Duodenal mucosa (tissue), 2 donors: Measurements from ENCODE around the gene SGCD.
"Not testable (repeated sequence)": the region's sequence is repeated elsewhere in the genome, so short reads cannot be mapped to it uniquely, and the experiment has no call there.

Experiments
- H3K27ac ChIP-seq: one replicate; pipeline ENCODE4 v1.7.0; 2013; ENCODE audit warnings: low read depth, low read length
- H3K27me3 ChIP-seq, 2 donors: one replicate each; pipeline ENCODE4 v1.7.0; 2013; ENCODE audit warnings: low read length in 2 of 2, control low read depth in 1 of 2; ENCODE audit not compliant: insufficient read depth in 2 of 2, control insufficient read depth in 1 of 2
- H3K36me3 ChIP-seq, 2 donors: one replicate each; pipeline ENCODE4 v1.7.0; 2013; ENCODE audit warnings: low read length in 2 of 2, control low read depth in 1 of 2; ENCODE audit not compliant: insufficient read depth in 2 of 2, control insufficient read depth in 1 of 2
- H3K4me1 ChIP-seq, 2 donors: one replicate each; pipeline ENCODE4 v1.7.0; 2013; ENCODE audit warnings: low read length in 2 of 2, control low read depth in 1 of 2; ENCODE audit not compliant: insufficient read depth in 2 of 2, control insufficient read depth in 1 of 2
- H3K4me3 ChIP-seq, 2 donors: one replicate each; pipeline ENCODE4 v1.7.0; 2013; ENCODE audit warnings: low read length in 2 of 2, low read depth in 1 of 2
- H3K9ac ChIP-seq, 2 donors: one replicate each; pipeline ENCODE4 v1.7.0; 2013; ENCODE audit warnings: low read length in 2 of 2, low read depth in 1 of 2
- H3K9me3 ChIP-seq, 2 donors: one replicate each; pipeline ENCODE4 v1.7.0; 2013; ENCODE audit warnings: low read length in 2 of 2, control low read depth in 1 of 2; ENCODE audit not compliant: control insufficient read depth in 1 of 2

Gene SGCD

DNA sequence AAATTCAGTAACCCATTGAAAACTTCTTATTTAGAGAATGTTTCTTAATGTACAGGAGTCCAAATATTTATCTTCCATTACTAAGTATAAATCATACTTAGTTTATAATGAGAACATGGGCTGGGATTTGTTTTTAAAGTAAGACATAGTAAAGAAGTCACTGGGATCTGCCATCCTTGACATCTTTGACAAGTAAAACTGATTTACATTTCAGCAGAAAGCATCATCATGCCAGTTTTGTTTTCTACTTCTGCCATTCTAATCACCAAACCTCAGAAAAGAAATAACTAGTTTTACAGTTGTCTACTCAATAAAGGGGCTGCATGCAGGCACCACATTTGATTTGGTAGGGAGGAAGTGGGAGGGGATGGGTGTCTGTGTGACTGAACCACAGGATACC is 301.5 kb downstream of the SGCD start:
- H3K4me1 ChIP-seq, result no peaks in the 10 kb centered on the region
- H3K36me3 ChIP-seq, result no peaks in the 10 kb centered on the region
- H3K9ac ChIP-seq, result no peak overlapping the region
- H3K27me3 ChIP-seq, result no peaks in the 10 kb centered on the region
- no peak overlapping the region for H3K4me3 ChIP-seq
- H3K9me3 ChIP-seq, result no peaks in the 10 kb centered on the region
- H3K27ac ChIP-seq, result no peak overlapping the region

DNA sequence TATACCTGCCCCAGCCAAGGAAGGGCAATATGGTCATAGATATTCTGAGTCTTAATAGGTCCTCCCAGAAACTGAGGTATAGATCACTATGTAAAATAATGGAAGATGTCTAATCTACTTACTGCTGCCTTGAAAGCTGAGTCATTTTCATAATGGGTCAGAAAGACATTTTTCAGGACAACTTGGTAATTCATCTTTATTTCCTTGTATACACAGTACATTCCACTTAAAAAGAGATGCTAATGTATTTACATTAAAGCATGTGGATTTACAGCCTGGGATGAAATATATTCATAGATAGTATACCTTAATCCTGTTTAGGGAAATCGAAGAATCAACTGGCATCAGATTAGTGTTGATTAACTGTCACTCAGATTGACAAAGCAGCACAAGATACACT is 304.0 kb downstream of the SGCD start:
- H3K4me3 ChIP-seq, result no peak overlapping the region

DNA sequence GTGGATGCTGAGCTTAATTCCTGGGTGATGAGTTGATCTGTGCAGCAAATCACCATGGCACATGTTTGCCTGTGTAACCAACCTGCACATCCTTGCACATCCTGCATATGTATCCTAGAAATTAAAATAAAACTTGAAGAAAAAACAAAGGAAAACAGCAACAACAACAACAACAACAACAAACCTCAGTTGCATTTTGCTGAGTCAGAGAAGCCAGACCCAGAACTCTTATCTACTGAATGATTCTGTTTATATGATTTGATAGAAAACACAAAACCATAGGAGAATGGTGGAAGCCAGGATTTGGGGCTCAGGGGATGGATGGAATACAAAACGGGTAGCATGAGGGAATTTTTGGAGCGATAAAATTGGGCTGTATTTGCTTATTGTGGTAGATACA is 307.3 kb downstream of the SGCD start:
- H3K4me1 ChIP-seq, result no peaks in the 10 kb centered on the region
- no peak overlapping the region for H3K9ac ChIP-seq
- no peaks in the 10 kb centered on the region for H3K27me3 ChIP-seq
- no peaks in the 10 kb centered on the region for H3K36me3 ChIP-seq
- H3K4me3 ChIP-seq, result no peak overlapping the region
- no peak overlapping the region for H3K27ac ChIP-seq
- H3K9me3 ChIP-seq, result no peaks in the 10 kb centered on the region

More for the DNA sequence above, 304.0 kb downstream of the SGCD start:
- Histone ChIP-seq H3K27ac (no peak overlapping the region), H3K36me3 (no peaks in the 10 kb centered on the region), H3K4me1 (no peaks in the 10 kb centered on the region), H3K9ac (no peak overlapping the region), H3K27me3 (no peaks in the 10 kb centered on the region), H3K9me3 (no peaks in the 10 kb centered on the region)

DNA sequence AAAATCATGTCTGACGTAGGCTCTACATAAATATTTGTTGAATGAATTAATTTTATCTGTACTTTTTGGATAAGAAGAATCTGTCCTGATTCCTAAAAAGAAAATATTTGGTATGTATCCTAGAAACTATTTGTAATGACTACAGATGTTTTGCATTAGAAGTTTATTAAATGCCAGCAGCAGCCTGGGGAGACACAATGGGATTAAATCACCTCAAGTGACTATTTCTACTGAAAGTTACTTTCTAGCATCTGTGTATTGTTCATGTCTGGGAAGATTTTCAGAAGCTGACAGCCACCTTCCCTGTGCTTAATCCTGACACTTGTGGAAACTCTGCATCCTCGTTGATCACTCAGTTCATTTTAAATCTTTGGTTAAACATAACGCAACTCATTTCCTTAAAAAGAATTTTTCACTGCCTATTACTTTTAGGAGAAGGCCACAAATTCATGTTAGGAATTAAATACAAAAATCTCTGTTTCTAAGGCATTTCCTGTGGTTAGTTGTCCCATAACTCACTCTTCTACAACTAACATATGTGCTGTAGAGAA is 313.8 kb downstream of the SGCD start:
- H3K36me3 ChIP-seq, result no peaks in the 10 kb centered on the region
- no peaks in the 10 kb centered on the region for H3K27me3 ChIP-seq
- H3K9me3 ChIP-seq, result no peaks in the 10 kb centered on the region
- no peak overlapping the region for H3K9ac ChIP-seq
- no peak overlapping the region for H3K4me3 ChIP-seq
- no peak overlapping the region for H3K27ac ChIP-seq
- no peaks in the 10 kb centered on the region for H3K4me1 ChIP-seq

DNA sequence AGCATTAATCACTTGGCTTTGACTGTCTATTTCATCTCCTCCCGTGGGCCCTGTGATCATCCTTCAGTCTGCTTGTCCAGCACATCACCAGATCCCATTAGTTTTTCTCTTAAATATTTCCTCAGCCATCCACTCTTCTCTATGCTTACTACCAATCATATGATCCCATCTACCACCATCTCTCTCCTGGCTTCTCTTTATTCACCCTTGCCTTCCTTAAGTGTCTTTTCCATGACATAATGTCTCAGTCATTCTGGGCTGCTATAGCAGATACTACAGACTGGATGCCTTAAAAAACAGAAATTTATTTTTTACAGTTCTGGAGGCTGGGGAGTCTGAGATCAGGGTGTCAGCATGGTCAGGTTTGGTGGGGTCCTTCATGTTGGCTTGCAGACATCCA is 314.7 kb downstream of the SGCD start:
- Histone ChIP-seq H3K9ac (no peak overlapping the region), H3K27me3 (no peaks in the 10 kb centered on the region), H3K9me3 (no peaks in the 10 kb centered on the region), H3K27ac (no peak overlapping the region), H3K36me3 (no peaks in the 10 kb centered on the region), H3K4me1 (no peaks in the 10 kb centered on the region), H3K4me3 (no peak overlapping the region)

DNA sequence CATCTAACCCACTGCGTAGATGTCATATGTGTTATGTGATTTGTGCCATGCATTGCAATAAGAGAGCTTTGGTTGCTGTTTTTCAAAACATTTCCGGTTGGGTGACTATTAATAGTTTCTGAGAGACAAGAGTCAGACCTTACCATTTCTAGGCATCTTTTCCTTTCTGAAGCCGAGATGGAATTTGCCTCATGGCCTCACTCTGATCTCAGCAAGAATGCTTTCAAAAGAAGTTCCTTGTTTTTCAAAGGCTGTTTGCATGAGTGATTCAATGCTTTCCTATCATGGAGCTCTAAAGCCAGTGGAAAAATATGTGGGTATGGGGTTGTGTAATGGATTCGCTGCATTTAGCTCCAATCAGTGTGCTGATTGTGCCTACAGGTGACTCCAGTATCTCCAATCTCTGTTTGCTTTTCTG is 320.1 kb downstream of the SGCD start:
- Histone ChIP-seq H3K4me1 (no peaks in the 10 kb centered on the region), H3K27ac (no peak overlapping the region), H3K9me3 (no peaks in the 10 kb centered on the region), H3K36me3 (no peaks in the 10 kb centered on the region), H3K27me3 (no peaks in the 10 kb centered on the region), H3K9ac (no peak overlapping the region), H3K4me3 (no peak overlapping the region)

DNA sequence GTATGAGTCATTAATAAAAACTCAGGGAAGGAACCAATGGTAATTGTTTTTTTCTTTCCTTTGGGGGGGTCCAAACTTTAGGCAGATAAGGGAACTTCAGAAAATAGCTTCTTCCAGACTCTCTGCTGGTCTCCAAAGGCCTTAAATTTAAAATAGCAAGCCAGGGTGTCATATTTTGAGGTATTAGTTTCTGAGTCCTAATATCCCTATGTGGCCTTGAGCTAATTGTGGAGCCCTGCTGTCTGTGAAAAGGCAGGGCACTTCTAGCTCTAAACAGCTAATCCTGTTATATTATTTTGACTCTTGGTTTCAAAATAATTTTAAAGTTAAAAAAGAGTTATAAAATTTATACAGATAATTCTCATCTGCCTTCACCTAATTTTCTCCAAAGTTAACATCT is 327.5 kb downstream of the SGCD start:
- Histone ChIP-seq H3K36me3 (no peaks in the 10 kb centered on the region), H3K27ac (no peak overlapping the region), H3K9ac (no peak overlapping the region)

DNA sequence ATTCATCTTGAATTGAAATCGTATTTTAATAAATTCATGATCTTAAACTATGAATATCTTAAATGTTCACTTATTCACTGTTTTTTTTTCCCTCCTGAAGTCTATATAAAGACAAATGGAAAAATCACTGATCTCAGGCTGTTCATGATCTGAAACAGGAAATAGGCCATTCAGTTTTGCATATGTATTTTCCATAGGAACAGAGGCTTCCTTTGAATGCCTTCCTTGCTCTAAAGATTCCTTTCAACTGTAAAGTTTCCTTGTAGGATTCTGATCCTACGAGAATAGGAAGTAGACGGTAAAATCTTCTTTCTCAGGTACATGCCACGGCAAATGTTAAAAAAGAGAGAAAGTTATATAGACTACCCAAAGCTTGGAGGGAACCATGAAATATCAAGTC is 328.8 kb downstream of the SGCD start:
- Histone ChIP-seq H3K36me3 (no peaks in the 10 kb centered on the region), H3K27me3 (no peaks in the 10 kb centered on the region), H3K4me1 (no peaks in the 10 kb centered on the region), H3K9me3 (no peaks in the 10 kb centered on the region), H3K9ac (no peak overlapping the region), H3K4me3 (no peak overlapping the region), H3K27ac (no peak overlapping the region)

More for the DNA sequence above, 327.5 kb downstream of the SGCD start:
- Histone ChIP-seq H3K9me3 (no peaks in the 10 kb centered on the region), H3K27me3 (no peaks in the 10 kb centered on the region), H3K4me1 (no peaks in the 10 kb centered on the region), H3K4me3 (no peak overlapping the region)

DNA sequence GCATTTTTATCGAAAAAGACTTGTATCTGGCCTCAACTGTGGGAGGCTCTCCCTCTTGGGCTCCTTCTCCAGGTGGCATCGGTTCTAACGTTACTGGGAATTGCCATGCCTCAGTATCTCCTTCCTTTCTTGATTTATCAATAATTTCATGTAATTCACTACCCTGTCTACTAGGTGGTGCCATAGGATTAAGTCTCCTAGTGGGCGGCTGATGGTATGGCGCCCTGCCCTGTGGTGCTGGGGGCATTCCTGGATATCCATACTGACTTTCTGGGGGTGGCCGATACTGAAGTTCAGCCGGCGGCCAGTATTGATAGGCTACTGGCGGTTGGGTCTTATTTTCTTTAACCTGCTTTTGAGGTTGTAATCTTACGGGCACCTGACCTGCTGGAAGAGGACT is 337.9 kb downstream of the SGCD start:
- H3K36me3 ChIP-seq, H3K27ac ChIP-seq, H3K9ac ChIP-seq, H3K27me3 ChIP-seq, H3K4me3 ChIP-seq, H3K4me1 ChIP-seq, H3K9me3 ChIP-seq: not testable (repeated sequence)

DNA sequence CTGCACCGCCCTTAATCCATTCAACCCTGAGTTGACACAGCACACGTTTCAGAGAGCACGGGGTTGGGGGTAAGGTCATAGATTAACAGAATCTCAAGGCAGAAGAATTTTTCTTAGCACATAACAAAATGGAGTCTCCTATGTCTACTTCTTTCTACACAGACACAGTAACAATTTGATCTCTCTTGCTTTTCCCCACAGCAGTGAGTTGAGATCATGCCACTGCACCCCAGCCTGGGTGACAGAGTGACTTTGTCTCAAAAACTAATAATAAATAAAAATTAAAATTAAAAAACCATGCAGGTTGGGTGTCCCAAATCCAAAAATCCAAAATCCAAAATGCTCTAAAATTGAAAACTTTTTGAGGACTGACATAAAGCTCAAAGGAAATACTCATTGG is 339.7 kb downstream of the SGCD start:
- not testable (repeated sequence) for H3K4me3 ChIP-seq, H3K9me3 ChIP-seq, H3K4me1 ChIP-seq, H3K36me3 ChIP-seq, H3K27ac ChIP-seq, H3K27me3 ChIP-seq, H3K9ac ChIP-seq

DNA sequence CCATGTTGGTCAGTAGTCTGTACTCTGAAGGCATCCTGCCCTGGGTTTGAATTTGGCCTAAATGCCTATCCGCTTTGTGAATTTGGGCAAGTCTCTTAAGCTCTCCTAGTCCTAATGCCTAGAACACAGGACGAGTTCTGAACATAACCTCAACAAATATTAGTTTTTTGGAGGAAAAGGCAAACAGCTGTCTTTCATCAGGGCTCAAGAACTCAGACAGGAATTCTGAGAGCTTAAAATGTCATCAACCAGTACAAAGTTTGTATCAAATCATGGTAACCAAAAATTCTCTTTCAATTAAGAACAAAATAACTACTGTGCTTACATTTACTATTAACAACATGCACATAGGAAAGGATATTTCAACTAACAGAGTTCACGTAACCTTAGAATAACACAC is 340.7 kb downstream of the SGCD start:
- Histone ChIP-seq H3K9ac (no peak overlapping the region), H3K4me1 (no peaks in the 10 kb centered on the region), H3K9me3 (no peaks in the 10 kb centered on the region), H3K27me3 (no peaks in the 10 kb centered on the region), H3K4me3 (no peak overlapping the region), H3K27ac (no peak overlapping the region), H3K36me3 (no peaks in the 10 kb centered on the region)
